Iris pigment epithelial cell (primary cell): ENCODE measurements around the gene LIN9.

Source experiments
- DNase-seq: peaks from one replicate; pipeline ENCODE4 v3.0.0-alpha.2; 2011; ENCODE audit warnings: low read depth

LIN9 gene

GRCh38 chr1:226318471-226318870, 9.5 kb upstream of the LIN9 start:
- no peak for DNase-seq

- DNase-seq: no peak
Observed at GRCh38 chr1:226314055-226314454, 5.1 kb upstream of the LIN9 start.

- no peak for DNase-seq
Observed at GRCh38 chr1:226312065-226312464, 3.1 kb upstream of the LIN9 start.

GRCh38 chr1:226311376-226311775, 2.4 kb upstream of the LIN9 start:
- no peak for DNase-seq

- no peak for DNase-seq
Observed at GRCh38 chr1:226310637-226311195, 1.8 kb upstream of the LIN9 start.

GRCh38 chr1:226310245-226310540, 1.2 kb upstream of the LIN9 start:
- no peak for DNase-seq

GRCh38 chr1:226309398-226310244, 657 bp upstream of the LIN9 start:
- DNase-seq: peak; percentile 7

- no peak for DNase-seq
Observed at GRCh38 chr1:226308166-226308722, 720 bp downstream of the LIN9 start.

- no peak for DNase-seq
Observed at GRCh38 chr1:226306425-226306824, 2.5 kb downstream of the LIN9 start.

- DNase-seq: no peak
Observed at GRCh38 chr1:226305184-226305583, 3.8 kb downstream of the LIN9 start.

- DNase-seq: no peak
Observed at GRCh38 chr1:226304291-226304955, 4.5 kb downstream of the LIN9 start.

- no peak for DNase-seq
Observed at GRCh38 chr1:226302731-226303130, 6.2 kb downstream of the LIN9 start.

GRCh38 chr1:226296911-226297310, 12.1 kb downstream of the LIN9 start:
- no peak for DNase-seq

GRCh38 chr1:226293553-226293920, 15.4 kb downstream of the LIN9 start:
- no peak for DNase-seq

- no peak for DNase-seq
Observed at GRCh38 chr1:226292874-226293552, 16.0 kb downstream of the LIN9 start.

GRCh38 chr1:226287587-226287986, 21.4 kb downstream of the LIN9 start:
- no peak for DNase-seq

- no peak for DNase-seq
Observed at GRCh38 chr1:226281058-226281457, 27.9 kb downstream of the LIN9 start.

GRCh38 chr1:226279498-226279897, 29.5 kb downstream of the LIN9 start:
- no peak for DNase-seq

- no peak for DNase-seq
Observed at GRCh38 chr1:226277897-226278296, 31.1 kb downstream of the LIN9 start.

- no peak for DNase-seq
Observed at GRCh38 chr1:226276987-226277386, 32.0 kb downstream of the LIN9 start.

GRCh38 chr1:226276077-226276682, 32.8 kb downstream of the LIN9 start:
- no peak for DNase-seq

- DNase-seq: peak; percentile 46
Observed at GRCh38 chr1:226274138-226274537, 34.8 kb downstream of the LIN9 start.
